Measurements from ENCODE around the gene LILRB5.
"Not testable (repeated sequence)": the region's sequence is repeated elsewhere in the genome, so short reads cannot be mapped to it uniquely, and the experiment has no call there.

LILRB5 gene

GRCh38 chr19:54257116-54257480, at the start of gene LILRB5:
Gene LILRB5 (minus strand): TSS chr19:54257273. CDS start chr19:54257193, 80 bp downstream.
- H3K4me1 ChIP-seq (ENCODE audit: control insufficient read depth, insufficient read depth, low read length): no peaks in the 10 kb centered on the region
- H3K27me3 ChIP-seq (ENCODE audit: control insufficient read depth in 1 of 2, insufficient read depth in 2 of 2, low read length in 2 of 2): peaks cover 29% of the 10 kb centered on the region in 2 donors
- no peaks in the 10 kb centered on the region for H3K36me3 ChIP-seq (ENCODE audit: control insufficient read depth in 2 of 2, insufficient read depth in 2 of 2, low read length in 2 of 2)
- no peak within 1 kb of the TSS for H3K27ac ChIP-seq (ENCODE audit: low read length)
- no peak within 1 kb of the TSS for H3K9ac ChIP-seq (ENCODE audit: low read length in 2 of 2)
- H3K9me3 ChIP-seq (ENCODE audit: control insufficient read depth in 2 of 2, low read length in 2 of 2): no peaks in the 10 kb centered on the region
- no peak within 1 kb of the TSS for H3K4me3 ChIP-seq (ENCODE audit: low read length in 2 of 2)

GRCh38 chr19:54305141-54305540, 48.1 kb upstream of the LILRB5 start:
- H3K27me3 ChIP-seq (ENCODE audit: control insufficient read depth in 1 of 2, insufficient read depth in 2 of 2, low read length in 2 of 2): peaks cover 0 to 2% of the 10 kb centered on the region in 2 donors
- peaks cover 0 to 2% of the 10 kb centered on the region in 2 donors for H3K9me3 ChIP-seq (ENCODE audit: control insufficient read depth in 2 of 2, low read length in 2 of 2)
- H3K36me3 ChIP-seq (ENCODE audit: control insufficient read depth in 2 of 2, insufficient read depth in 2 of 2, low read length in 2 of 2): no peaks in the 10 kb centered on the region
- H3K4me3 ChIP-seq (ENCODE audit: low read length in 2 of 2): no peak overlapping the region
- H3K27ac ChIP-seq (ENCODE audit: low read length): no peak overlapping the region
- H3K4me1 ChIP-seq (ENCODE audit: control insufficient read depth, insufficient read depth, low read length): no peaks in the 10 kb centered on the region
- H3K9ac ChIP-seq (ENCODE audit: low read length in 2 of 2): no peak overlapping the region

- Histone ChIP-seq H3K4me1 (ENCODE audit: control insufficient read depth, insufficient read depth, low read length) (no peaks in the 10 kb centered on the region), H3K9me3 (ENCODE audit: control insufficient read depth in 2 of 2, low read length in 2 of 2) (peaks cover 0 to 2% of the 10 kb centered on the region in 2 donors), H3K36me3 (ENCODE audit: control insufficient read depth in 2 of 2, insufficient read depth in 2 of 2, low read length in 2 of 2) (no peaks in the 10 kb centered on the region), H3K27me3 (ENCODE audit: control insufficient read depth in 1 of 2, insufficient read depth in 2 of 2, low read length in 2 of 2) (peaks cover 0 to 8% of the 10 kb centered on the region in 2 donors), H3K4me3 (ENCODE audit: low read length in 2 of 2) (no peak overlapping the region), H3K27ac (ENCODE audit: low read length) (no peak overlapping the region), H3K9ac (ENCODE audit: low read length in 2 of 2) (no peak overlapping the region)
Measured at GRCh38 chr19:54302257-54302656, 45.2 kb upstream of the LILRB5 start.

- no peaks in the 10 kb centered on the region for H3K4me1 ChIP-seq (ENCODE audit: control insufficient read depth, insufficient read depth, low read length)
- H3K9ac ChIP-seq (ENCODE audit: low read length in 2 of 2): no peak overlapping the region
- no peaks in the 10 kb centered on the region for H3K36me3 ChIP-seq (ENCODE audit: control insufficient read depth in 2 of 2, insufficient read depth in 2 of 2, low read length in 2 of 2)
- peaks cover 0 to 6% of the 10 kb centered on the region in 2 donors for H3K27me3 ChIP-seq (ENCODE audit: control insufficient read depth in 1 of 2, insufficient read depth in 2 of 2, low read length in 2 of 2)
- no peak overlapping the region for H3K27ac ChIP-seq (ENCODE audit: low read length)
- H3K4me3 ChIP-seq (ENCODE audit: low read length in 2 of 2): no peak overlapping the region
- H3K9me3 ChIP-seq (ENCODE audit: control insufficient read depth in 2 of 2, low read length in 2 of 2): no peaks in the 10 kb centered on the region
Measured at GRCh38 chr19:54299515-54299914, 42.4 kb upstream of the LILRB5 start.

DNA sequence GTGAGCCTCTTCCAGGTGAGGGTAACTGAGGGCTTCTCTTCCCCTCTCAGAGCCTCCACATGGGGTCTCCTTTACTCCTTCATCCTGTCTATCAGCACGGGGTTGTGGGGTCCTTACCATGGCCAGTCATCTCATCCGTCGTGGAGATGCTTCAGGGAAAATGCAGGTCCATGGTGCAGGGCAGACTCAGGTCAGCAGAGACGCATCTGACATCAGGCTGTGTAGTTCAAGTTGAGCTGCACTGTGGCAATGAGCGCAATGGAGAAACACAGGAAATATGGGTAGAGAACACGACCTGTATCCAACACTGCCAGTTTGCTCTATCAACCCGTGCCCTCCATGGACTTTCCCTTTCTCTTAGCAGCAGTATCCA, 42.0 kb upstream of the LILRB5 start:
- H3K9me3 ChIP-seq (ENCODE audit: control insufficient read depth in 2 of 2, low read length in 2 of 2): no peaks in the 10 kb centered on the region
- no peak overlapping the region for H3K27ac ChIP-seq (ENCODE audit: low read length)
- H3K4me3 ChIP-seq (ENCODE audit: low read length in 2 of 2): no peak overlapping the region
- no peak overlapping the region for H3K9ac ChIP-seq (ENCODE audit: low read length in 2 of 2)
- no peaks in the 10 kb centered on the region for H3K4me1 ChIP-seq (ENCODE audit: control insufficient read depth, insufficient read depth, low read length)
- peaks cover 0 to 6% of the 10 kb centered on the region in 2 donors for H3K27me3 ChIP-seq (ENCODE audit: control insufficient read depth in 1 of 2, insufficient read depth in 2 of 2, low read length in 2 of 2)
- no peaks in the 10 kb centered on the region for H3K36me3 ChIP-seq (ENCODE audit: control insufficient read depth in 2 of 2, insufficient read depth in 2 of 2, low read length in 2 of 2)

DNA sequence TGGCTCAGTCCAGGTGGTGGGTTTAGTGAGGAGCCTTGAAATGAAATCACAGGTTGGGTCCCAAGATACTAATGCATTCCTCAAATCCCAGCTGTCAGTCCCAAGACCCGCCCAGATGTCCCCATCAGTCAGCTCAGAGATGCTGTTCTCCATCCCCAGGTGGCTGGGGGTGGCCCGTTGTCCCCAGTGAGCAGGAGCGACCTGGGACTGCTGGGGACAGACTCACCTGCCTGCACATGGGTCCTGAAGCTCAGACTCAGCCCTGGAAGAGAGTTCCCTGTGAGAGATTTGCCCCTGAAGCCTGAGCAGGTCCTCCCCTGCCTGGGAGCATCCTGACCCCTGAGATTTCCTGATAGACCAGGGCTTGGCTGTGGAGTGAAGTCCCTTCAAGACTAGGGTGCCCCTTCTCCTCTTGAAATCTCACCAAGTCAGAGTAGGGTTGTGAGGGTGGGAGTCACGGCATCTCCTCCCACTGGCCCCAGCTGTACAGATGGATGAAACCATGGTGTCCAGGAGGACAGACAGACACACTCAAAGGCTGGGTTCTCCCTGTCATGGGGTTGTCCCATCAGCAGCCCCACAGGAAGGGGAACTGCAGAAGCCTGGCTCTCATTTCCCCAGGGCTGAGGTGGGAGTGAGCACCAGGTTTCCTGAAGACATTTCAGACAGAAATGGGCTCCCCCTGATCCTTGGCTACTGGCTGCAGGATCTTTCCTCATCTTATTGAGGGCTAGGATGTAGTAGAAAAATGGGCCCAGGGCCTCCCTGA, 41.5 kb upstream of the LILRB5 start:
- Histone ChIP-seq H3K27ac (ENCODE audit: low read length) (no peak overlapping the region), H3K4me3 (ENCODE audit: low read length in 2 of 2) (no peak overlapping the region), H3K9ac (ENCODE audit: low read length in 2 of 2) (no peak overlapping the region), H3K9me3 (ENCODE audit: control insufficient read depth in 2 of 2, low read length in 2 of 2) (peaks cover 3% of the 10 kb centered on the region in 2 donors), H3K36me3 (ENCODE audit: control insufficient read depth in 2 of 2, insufficient read depth in 2 of 2, low read length in 2 of 2) (no peaks in the 10 kb centered on the region), H3K27me3 (ENCODE audit: control insufficient read depth in 1 of 2, insufficient read depth in 2 of 2, low read length in 2 of 2) (peaks cover 0 to 6% of the 10 kb centered on the region in 2 donors), H3K4me1 (ENCODE audit: control insufficient read depth, insufficient read depth, low read length) (no peaks in the 10 kb centered on the region)

DNA sequence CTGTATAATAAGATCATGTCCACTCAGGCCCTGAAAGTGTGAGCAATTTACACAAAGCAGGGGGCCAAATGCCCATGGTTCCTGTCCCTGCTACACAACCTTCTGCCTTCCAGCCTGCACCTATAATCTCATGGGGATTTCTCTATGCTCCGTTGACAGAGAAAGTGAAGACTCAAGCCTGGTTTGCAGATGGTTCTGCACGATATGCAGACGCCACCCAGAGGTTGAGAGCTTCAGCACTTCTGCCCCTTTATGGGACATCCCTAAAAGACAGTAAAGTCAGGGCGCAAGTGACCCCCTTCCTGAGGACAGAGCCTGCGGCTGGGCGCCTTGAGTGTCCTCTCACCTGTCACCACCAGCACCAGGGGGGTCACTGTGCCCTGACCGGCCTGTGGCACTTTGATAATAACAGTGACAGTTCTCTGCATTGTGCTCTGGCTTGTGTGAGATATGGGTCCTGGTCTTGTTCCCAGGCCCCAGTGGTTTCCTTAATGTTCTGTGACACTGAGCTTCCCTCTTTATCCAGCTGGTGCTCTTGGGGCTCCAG, 40.8 kb upstream of the LILRB5 start:
- H3K9ac ChIP-seq (ENCODE audit: low read length in 2 of 2): no peak overlapping the region
- H3K27me3 ChIP-seq (ENCODE audit: control insufficient read depth in 1 of 2, insufficient read depth in 2 of 2, low read length in 2 of 2): peaks cover 0 to 6% of the 10 kb centered on the region in 2 donors
- H3K4me3 ChIP-seq (ENCODE audit: low read length in 2 of 2): no peak overlapping the region
- no peak overlapping the region for H3K27ac ChIP-seq (ENCODE audit: low read length)
- H3K4me1 ChIP-seq (ENCODE audit: control insufficient read depth, insufficient read depth, low read length): no peaks in the 10 kb centered on the region
- no peaks in the 10 kb centered on the region for H3K36me3 ChIP-seq (ENCODE audit: control insufficient read depth in 2 of 2, insufficient read depth in 2 of 2, low read length in 2 of 2)
- H3K9me3 ChIP-seq (ENCODE audit: control insufficient read depth in 2 of 2, low read length in 2 of 2): peaks cover 3% of the 10 kb centered on the region in 2 donors

DNA sequence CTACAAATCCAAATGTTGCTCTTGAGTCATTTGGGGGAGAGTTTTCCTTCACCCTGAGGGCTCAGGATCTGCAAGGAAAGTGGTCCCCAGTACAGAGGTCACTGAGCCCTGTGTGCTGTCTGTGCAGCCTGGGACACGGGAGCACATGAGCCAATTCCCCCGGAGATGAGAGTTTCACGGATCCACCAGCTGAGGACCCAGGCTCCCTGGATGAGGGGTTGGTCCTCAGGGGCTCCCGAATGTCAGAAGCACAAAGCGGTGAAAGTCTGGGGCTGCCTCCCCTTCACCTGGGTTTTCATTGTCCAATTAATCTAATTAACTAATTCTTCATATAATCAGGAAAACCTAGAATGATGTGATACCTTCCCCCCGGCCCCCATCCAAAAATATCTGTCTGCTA, 37.5 kb upstream of the LILRB5 start:
- H3K4me1 ChIP-seq (ENCODE audit: control insufficient read depth, insufficient read depth, low read length): no peaks in the 10 kb centered on the region
- H3K4me3 ChIP-seq (ENCODE audit: low read length in 2 of 2): no peak overlapping the region
- H3K9ac ChIP-seq (ENCODE audit: low read length in 2 of 2): no peak overlapping the region
- H3K27me3 ChIP-seq (ENCODE audit: control insufficient read depth in 1 of 2, insufficient read depth in 2 of 2, low read length in 2 of 2): peaks cover 0 to 6% of the 10 kb centered on the region in 2 donors
- H3K36me3 ChIP-seq (ENCODE audit: control insufficient read depth in 2 of 2, insufficient read depth in 2 of 2, low read length in 2 of 2): no peaks in the 10 kb centered on the region
- H3K27ac ChIP-seq (ENCODE audit: low read length): no peak overlapping the region
- H3K9me3 ChIP-seq (ENCODE audit: control insufficient read depth in 2 of 2, low read length in 2 of 2): peaks cover 3% of the 10 kb centered on the region in 2 donors

DNA sequence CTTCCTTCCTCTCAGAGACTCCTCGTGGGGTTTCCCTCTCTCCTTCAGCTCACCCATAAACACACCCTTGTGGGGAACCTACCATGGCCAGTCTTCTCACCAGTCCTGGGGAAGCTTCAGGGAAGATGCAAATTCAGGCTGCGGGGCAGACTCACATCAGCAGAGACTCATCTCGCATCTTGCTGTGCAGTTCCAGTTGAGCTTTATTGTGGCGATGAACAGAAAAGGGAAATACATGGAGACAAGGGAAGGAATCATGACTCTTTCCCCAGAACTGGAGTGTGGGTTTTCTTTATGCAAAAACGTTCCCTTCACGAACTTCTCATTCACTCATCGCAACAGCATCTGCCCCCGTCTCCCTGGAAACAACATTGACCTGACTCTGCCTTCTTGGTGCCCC, 32.1 kb upstream of the LILRB5 start:
- not testable (repeated sequence) for H3K4me3 ChIP-seq (ENCODE audit: low read length in 2 of 2); H3K36me3 ChIP-seq (ENCODE audit: control insufficient read depth in 2 of 2, insufficient read depth in 2 of 2, low read length in 2 of 2); H3K9ac ChIP-seq (ENCODE audit: low read length in 2 of 2); H3K27me3 ChIP-seq (ENCODE audit: control insufficient read depth in 1 of 2, insufficient read depth in 2 of 2, low read length in 2 of 2); H3K9me3 ChIP-seq (ENCODE audit: control insufficient read depth in 2 of 2, low read length in 2 of 2); H3K27ac ChIP-seq (ENCODE audit: low read length); H3K4me1 ChIP-seq (ENCODE audit: control insufficient read depth, insufficient read depth, low read length)

- Histone ChIP-seq H3K4me3 (ENCODE audit: low read length in 2 of 2) (no peak overlapping the region), H3K36me3 (ENCODE audit: control insufficient read depth in 2 of 2, insufficient read depth in 2 of 2, low read length in 2 of 2) (no peaks in the 10 kb centered on the region), H3K4me1 (ENCODE audit: control insufficient read depth, insufficient read depth, low read length) (no peaks in the 10 kb centered on the region), H3K27me3 (ENCODE audit: control insufficient read depth in 1 of 2, insufficient read depth in 2 of 2, low read length in 2 of 2) (peaks cover 0 to under 1% of the 10 kb centered on the region in 2 donors), H3K9me3 (ENCODE audit: control insufficient read depth in 2 of 2, low read length in 2 of 2) (no peaks in the 10 kb centered on the region), H3K27ac (ENCODE audit: low read length) (no peak overlapping the region), H3K9ac (ENCODE audit: low read length in 2 of 2) (no peak overlapping the region)
Measured at GRCh38 chr19:54287456-54287855, 30.4 kb upstream of the LILRB5 start.

GRCh38 chr19:54286283-54286682, 29.2 kb upstream of the LILRB5 start:
- H3K9ac ChIP-seq (ENCODE audit: low read length in 2 of 2); H3K27ac ChIP-seq (ENCODE audit: low read length); H3K9me3 ChIP-seq (ENCODE audit: control insufficient read depth in 2 of 2, low read length in 2 of 2); H3K4me3 ChIP-seq (ENCODE audit: low read length in 2 of 2); H3K36me3 ChIP-seq (ENCODE audit: control insufficient read depth in 2 of 2, insufficient read depth in 2 of 2, low read length in 2 of 2); H3K4me1 ChIP-seq (ENCODE audit: control insufficient read depth, insufficient read depth, low read length); H3K27me3 ChIP-seq (ENCODE audit: control insufficient read depth in 1 of 2, insufficient read depth in 2 of 2, low read length in 2 of 2): not testable (repeated sequence)
